ENCODE measurements around the gene RNF187.
A peak's percentile ranks its signal among the peaks of the same experiment; 100 is the strongest.

Gene RNF187

DNA sequence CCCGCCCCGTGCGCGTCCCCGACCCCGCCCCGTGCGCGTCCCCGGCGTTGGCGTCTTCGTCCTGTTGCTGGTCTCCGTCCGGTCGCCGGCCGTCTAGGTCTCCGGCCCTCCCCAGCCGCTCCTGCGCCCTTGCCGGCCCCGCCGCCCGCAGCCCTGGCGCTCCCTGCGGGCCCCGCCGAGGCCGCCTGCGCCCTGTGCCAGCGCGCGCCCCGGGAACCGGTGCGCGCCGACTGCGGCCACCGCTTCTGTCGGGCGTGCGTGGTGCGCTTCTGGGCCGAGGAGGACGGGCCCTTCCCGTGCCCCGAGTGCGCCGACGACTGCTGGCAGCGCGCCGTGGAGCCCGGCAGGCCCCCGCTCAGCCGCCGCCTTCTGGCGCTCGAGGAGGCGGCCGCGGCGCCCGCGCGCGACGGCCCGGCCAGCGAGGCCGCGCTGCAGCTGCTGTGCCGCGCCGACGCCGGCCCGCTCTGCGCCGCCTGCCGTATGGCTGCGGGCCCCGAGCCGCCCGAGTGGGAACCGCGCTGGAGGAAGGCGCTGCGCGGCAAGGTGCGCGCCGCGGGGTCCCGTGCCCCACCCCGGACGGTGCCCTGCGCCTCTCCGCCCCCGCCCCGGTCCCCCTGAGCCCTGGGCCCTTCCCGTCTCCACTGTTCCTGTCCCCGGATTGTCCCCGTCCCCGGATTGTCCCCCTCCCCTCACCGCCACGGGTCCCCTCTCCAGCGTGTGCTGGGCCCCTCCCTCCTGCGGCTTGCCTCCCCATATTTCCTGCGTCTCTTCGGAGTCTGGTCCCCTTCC lies at the start of gene RNF187:
Gene RNF187, plus strand, starts transcription at position 47 of the 789 bp plus-strand sequence.
- DNase-seq = no peak

DNA sequence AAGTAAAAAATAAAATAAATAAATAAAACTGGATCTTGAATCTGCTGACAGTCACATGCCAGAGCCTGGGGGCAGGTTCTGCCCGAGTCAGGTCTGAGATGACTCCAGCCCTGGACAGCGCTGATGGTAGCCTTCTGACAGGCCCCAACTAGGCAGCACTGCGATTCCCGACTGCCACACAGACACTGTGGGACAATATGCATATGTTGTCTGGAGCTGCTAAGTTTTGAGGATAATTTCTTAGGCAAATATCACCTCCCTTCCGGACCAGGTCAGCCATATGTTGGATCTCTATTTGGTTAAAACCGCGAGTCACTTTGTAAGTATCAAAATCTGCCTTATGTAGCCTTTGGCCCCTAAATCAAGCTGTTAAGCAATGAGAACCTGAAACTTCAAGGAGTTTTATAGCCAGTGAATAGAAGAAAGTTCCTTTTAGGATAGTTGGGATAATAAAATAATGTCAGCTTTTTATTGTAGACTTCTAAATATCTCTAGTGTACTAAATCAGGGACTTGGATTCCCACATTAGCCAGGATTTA lies 49.7 kb upstream of the RNF187 start:
- no peak for DNase-seq

DNA sequence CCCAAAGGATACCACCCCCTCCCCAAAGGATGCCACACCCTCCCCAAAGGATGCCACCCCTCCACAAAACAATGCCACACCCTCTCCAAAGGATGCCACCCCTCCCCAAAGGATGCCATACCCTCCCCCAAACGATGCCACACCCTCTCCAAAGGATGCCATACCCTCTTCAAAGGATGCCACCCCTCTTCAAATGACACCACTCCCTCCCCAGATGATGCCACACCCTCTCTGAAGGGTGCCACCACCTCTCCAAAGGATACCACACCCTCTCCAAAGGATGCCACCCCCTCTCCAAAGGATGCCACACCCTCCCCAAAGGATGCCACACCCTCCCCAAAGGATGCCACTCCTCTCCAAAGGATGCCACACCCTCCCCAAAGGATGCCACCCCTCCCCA lies 48.9 kb upstream of the RNF187 start:
- no peak for DNase-seq

DNA sequence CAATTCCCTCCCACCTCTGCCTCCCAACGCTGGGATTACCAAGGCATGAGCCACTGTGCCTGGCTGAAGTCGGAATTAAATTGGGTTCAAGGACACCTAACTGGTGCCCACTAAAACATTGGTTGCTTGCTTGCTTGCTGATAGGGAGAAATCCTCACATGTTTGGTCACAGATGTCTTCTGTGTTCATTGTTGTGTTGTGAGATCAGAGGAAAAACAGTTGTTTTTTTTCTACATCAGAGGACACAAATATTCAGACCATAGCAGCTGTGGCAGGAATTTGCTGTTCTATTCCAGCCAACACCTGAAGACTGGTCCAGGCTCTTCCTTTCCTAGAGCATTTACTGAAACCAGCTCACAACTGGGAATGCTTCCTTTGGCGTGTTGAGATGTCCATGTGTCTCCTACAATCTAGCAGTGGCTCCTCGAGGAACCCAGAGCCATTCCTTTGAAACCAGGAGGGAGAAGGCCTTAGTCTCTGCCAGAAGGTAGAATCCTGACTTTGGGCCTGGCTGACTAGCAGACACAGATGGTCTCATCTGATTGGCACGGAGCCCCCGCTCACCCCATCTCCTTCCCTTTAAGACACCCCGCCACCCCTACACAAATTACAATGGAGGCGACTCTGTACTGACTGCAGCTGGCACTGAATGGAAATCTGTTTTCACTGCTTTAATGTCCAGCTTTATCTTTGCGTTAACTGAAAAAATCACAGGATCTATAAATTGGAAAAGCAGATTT lies 46.3 kb upstream of the RNF187 start:
- DNase-seq = no peak

DNA sequence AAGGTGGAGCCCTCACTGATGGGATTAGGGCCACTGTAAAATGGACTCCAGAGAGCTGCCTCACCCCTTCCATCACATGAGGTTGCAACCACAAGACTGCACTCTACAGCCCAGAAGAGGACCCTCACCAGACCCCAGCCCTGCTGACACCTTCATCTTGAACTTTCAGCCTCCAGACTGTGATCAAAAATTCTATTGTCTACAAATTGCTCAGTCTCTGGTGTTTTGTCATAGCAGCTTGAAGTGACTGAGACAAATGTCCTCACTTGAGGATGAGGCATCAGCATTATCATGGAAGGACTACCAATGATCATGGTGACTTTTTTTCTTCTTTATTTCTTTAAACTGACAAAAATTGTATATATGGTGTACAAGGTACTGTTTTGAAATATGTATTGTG lies 43.8 kb upstream of the RNF187 start:
- DNase-seq = no peak

DNA sequence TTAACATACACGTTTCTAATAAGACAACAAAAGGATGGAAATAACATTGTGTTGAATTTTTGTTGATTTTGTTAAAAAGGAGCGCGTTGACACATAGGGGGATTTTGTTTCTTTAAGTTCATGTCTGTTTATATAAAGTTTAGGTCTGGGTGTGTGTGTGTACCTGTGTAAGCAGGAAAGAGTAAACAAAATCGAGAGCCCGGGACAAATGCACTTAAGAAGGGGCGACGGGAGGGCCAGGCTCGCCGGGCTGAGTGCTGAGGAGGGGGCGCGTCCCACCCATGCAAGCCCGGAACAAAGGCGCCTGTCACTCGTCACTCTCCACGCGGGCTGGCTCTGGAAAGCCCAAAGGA lies 41.7 kb upstream of the RNF187 start:
- no peak for DNase-seq

DNA sequence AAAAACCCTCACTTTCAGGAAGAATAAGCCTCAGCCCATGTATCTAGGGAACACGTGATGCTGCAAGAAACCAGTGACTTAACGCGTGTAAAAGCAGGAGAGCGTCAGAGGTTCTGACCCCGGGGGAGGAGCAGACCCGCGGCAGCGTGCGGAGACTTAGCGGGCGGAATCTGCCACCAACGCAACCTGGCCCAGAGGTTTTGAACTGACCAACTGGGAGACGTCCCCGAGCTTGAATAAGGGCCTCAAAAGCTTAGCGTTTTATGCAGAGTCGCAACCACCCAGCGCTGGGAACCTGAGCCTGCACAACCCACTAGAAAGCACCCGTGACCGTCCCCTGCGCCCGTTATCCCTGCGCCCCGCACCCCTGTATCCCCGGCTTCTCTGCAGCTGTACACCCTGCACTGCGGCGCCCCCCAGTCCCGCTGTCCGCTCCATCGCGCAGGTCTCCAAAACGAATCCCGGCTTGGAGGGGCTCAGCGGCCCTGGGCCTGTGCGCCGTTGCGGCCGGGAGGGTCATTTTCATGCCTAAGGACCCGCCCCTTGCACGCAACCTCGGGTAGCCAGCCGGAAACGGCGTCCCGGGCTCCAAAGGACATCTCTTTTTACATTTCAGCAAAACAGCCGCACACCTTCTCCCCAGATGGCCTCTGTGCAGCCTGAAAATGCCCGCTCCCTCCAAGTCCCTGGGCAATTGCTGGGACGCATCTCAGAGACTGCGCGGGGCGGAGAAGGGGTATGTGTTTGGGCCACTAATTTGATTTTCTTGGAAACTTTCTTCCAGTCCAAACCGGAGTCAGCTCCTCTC lies 41.1 kb upstream of the RNF187 start:
- no peak for DNase-seq

DNA sequence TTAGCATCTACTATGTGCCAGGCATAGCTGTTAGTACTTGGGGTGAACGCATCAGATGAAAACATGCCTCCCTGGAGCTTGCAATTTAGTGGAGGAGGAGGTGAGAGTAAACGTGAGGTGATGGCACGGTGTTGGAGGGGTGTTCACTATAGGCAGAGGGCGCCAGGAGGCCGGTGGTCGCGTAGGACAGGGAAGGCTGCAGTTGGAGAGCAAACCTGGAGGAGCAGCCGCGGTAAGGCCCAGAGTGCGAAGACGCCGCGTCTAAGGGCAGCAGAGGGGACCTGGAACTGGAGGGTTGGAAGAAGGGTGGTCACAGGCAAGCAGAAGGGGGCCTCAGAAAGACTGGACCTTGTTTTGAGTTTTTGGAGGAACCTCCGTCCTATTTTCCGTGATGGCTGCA lies 40.3 kb upstream of the RNF187 start:
- DNase-seq = no peak

DNA sequence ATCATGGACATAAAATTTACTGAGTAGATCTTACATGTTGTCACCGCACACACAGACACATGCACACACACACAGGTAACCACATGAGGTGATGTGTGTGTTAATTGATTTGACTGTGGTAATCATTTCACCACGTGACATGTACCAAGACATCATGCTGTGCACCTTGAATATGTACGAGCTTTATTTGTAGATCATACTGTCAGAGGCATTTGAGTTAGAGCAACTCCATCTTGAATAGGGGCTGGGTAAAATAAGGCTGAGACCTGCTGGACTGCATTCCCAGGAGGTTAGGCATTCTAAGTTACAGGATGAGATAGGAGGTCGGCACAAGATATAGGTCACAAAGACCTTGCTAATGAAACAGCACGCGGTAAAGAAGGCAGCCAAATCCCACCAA lies 38.8 kb upstream of the RNF187 start:
- DNase-seq = no peak

DNA sequence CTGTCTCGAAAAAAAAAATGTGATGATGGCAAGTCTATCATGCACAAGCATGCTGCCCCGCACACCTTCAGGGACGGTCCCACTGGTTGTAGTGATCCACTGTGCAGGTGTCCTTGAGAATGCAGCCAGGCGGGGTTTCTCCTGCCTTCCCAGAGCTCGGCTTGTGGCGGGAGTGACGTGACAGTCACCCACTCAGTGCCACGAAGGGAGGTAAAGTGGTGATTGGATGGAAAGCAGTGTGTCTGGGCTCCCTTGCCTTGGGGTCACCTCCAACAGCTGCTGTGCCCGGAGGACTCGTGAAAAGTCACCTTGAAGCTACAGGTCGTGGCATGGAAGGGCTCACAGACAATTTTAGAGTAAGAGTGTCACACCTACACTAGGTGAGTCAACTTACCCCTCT lies 37.0 kb upstream of the RNF187 start:
- no peak for DNase-seq

DNA sequence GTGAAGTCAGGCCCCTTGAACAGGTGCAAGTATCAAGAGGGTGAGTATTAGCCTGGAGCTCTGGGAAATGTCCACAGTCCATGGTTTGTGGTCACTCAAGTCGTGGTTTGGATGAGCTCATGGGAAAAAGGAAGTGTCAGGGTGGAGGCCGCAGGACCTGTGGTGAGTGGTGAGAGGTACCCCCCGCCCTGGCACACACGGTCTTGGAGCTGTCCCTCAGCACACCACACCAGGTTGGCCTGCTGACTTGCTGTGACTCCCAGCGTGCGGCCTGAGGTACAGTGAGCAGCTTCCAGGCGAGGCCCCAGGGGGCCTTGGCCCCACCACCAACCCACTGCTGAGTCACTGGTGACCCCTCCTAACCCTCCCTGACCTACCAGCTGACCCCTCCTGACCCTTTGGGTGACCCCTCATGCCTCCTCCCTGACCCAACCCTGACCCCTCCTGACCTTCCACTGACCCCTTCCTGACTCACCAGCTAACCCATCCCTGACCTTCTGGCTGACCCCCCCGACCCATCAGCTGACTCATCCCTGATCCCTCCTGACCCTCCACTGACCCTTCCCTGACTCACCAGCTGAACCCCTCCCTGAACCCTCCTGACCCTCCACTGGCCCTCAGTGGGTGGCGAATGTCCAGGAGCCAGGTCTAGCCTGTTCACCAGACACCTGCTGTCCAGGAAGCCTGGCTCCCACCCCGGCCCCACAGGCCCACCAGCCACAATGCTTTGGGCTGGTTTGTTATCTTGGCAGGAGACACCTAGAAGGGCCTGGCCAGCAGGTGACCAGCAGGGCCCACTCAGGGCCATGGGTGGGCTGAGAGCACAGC lies 34.8 kb upstream of the RNF187 start:
- no peak for DNase-seq

DNA sequence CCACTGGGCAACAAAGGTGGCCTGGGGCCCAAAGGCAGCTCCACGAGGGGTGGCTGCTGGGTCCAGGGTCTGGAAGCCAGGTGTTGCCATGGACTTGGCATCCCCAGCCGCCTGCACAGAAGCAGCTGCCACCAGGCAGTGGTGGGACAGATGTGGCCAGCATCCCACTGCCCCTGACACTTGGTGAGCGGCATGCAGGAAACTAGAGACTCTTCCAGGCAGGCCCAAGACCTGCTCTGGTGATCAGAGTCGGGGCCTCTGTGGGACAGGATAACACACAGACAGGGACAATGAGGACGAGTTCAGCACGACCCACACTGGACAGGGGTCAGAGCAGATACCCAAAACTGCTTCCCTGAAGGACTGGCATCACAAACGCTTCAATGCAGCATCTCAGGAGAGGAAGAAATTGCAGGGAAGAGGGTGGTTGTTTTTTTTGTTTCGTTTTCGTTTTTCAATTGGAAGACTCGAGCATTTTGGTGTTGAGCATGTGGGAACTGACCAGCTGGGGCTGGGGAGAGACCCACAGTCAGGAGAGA lies 34.1 kb upstream of the RNF187 start:
- DNase-seq = no peak

DNA sequence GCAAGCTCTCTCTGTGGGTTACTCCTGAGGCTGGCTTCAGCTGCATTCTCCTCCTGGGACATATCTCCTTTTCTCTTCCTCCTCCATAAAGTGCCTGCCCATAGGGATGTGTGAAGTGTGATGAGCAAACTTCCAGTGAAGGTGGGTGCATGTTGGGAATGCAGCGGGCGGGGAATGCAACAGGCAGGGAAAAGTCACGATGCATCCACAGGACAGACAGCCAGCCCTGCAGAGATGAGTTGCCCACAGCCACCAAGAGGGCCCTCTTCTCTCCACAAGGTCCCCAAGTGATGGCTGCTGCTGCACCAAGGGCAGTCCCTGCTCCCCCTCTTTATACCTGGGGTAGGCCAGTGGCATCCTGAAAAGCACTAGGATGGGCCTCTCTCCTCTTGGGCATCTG lies 33.6 kb upstream of the RNF187 start:
- no peak for DNase-seq

DNA sequence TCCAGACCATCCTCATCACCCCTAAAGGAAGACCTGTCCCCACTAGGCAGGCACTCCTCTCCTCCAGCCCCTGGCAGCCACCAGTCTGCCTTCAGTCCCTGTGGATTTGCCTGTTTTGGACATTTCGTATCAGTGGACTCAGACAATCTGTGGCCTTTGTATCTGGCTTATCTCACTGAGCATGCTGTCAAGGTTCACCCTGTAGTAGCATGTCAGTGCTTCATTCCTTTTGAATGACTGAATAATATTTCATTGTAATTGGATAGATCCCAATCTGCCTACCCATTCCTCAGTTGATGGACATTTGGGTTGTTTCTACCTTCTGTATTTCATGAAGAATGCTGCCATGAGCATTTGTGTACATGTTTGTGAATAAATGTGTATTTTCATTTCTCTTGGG lies 32.9 kb upstream of the RNF187 start:
- no peak for DNase-seq

DNA sequence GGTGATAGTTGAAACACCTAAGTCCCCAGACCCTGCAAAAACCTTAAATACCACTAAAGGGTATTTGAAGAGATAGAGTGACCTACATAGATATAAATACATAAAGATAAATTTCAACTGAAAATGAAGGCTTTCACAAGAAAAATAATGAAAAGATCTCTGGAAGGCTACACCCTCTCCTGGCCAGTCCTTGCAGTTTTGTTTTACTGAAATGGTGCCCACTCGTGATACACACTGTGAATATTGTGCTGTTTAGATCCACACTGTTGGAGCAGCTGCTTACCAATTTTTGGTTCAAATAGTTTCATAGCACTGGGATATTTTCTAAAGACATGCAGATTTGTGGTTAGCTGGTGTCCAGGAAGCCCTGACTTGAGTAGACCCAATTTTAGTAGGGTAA lies 31.5 kb upstream of the RNF187 start:
- peak; percentile 3 for DNase-seq

DNA sequence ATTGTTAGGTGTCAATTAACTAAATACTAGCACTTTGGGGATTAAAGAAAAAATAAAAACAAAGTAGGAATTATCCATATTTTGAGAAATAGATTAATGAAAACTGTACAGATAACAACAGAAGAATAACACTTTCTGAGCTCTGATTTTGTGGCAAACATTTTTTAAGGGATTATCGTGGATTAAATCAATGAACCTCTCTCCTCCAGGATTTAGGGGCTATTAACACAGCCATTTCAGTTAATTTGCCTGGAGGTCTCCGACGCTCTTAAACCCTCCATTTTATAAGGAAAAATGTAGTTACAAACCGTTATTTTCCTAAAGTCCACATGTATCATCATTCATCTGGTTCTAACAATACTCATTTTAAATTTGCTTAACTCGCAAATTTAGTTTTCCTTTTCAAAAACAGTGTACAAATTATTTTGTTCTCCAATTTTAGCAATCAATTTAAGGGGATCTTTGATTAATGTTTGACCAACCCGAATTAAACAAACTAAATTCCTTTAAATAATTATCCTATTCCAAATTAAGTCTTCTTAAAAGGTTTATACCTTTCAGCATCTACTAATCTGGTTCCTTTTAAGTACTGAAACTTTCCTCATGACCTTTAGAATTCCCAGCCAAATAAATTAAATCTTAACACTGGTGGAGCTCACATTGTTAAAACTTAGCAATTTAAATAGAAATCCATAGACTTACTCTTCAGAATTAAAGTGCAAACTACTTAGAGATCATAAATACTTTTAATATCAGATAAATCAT lies 30.7 kb upstream of the RNF187 start:
- DNase-seq = no peak

DNA sequence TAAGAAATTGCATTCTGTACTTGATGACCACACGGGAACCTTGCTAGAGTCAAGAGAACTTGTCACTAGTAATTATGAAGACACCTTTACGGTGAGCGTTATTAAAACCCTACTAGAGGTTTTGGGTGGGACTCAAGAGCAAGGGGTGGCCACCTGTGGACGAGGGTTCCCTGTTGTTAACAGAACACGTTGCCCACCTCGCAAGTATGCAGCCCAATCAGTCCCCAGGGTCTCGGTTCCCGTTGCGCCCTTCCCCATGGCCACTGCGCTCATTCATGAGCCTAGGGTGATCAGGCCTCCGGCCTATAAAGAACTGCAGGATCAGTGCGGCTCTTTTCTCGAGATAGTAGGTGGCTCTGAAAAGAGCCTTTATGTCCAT lies 30.2 kb upstream of the RNF187 start:
- DNase-seq = peak; percentile 56

DNA sequence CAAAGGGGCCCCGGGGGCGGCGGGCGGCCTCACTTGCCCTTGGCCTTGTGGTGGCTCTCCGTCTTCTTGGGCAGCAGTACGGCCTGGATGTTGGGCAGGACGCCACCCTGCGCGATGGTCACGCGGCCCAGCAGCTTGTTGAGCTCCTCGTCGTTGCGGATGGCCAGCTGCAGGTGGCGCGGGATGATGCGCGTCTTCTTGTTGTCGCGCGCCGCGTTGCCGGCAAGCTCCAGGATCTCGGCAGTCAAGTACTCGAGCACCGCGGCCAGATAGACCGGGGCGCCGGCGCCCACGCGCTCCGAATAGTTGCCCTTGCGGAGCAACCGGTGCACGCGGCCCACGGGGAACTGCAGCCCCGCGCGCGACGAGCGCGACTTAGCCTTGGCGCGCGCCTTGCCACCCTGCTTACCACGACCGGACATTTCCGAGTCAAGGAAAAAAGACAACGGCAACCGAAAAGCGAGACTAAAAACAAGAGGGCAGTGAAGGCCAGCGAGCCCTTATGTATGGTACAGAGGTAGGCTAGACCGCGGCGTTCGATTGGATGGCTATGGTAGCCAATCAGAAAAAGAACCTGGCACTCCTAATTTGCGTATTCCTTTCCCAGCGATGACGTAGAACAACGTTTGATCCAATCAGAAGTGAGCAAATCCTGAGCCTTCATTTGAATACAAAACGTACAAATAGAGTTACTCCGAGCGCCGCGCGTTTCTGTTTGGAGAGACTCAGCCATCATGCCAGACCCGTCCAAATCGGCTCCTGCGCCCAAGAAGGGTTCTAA lies 29.6 kb upstream of the RNF187 start:
- DNase-seq = peak; percentile 99

DNA sequence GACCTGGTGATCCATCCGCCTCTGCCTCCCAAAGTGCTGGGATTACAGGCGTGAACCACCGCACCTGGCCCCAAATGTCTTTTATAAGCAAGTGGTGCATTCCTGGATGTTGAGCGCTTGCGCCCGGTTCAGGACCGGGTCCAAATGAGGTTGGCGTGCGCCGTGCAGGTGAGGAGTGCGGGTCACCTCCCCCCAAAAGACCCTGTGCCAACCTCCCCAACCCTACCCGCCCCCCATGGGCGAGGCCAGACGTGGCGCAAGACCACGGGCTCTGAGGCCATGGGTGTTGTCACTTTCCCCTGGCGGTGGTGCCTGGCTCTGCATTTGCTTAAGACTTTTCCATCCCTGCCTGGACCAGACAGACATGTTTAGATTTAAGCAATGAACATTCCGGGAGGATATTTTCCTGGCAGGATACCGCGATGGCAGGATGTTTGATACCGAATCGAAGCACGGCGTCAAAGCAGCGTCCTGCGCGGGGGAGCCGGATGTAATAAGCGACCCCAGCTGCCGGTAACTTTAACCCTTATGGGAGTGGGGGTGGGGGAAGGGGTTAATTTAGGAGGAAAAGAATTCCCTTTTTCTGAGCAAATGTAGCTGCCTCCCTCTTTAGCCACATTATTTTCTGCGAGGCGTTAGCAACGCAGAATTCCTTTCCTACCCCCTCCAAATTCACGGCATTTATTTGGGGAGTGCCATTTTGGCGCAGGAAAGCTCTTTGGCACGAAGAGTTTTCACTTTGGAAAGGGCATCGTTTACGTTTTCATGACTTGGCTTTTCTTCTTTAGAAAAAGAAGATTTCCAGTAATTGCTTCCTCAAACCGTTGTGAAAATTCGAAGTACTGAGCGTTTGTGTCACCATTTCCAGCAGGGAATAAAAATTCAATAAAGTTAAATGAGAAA lies 27.8 kb upstream of the RNF187 start:
- peak; percentile 87 for DNase-seq

DNA sequence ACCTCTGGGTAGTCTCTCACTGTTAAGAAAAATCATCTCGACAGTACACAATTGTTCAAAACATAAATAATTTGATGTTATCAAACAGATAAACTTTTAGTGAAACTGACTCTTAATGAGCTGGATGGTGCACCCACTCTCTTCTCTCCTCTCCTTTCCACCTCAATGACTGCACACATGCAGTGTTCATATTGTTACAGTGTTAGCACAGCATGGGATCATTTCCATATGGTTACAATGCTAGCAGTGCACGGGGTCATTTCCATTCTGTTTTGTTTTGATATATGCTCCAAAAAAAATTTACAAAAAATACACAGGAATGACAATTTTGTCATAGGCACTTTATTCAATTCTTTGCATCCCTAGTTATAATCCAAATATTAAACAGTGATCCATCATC lies 26.4 kb upstream of the RNF187 start:
- peak; percentile 59 for DNase-seq
